Uterus (tissue), 2 donors: ENCODE measurements around the gene SND1.

Experiments used
- POLR2A ChIP-seq, 2 donors: fragments of 450-650 bp; IDR thresholded peaks; one replicate each; pipeline ENCODE4 v1.6.1; 2016; ENCODE audit warnings: antibody characterized with exemption in 2 of 2, mild to moderate bottlenecking in 1 of 2, moderate library complexity in 1 of 2
- TF ChIP-seq, protein P1 (sequence below), 4 experiments: fragments of 200-600 bp in 2 of 4; fragments of 450-650 bp in 2 of 4; sonication (generic) in 2 of 4; IDR thresholded peaks; one replicate each; pipeline ENCODE4 v1.5.1; 2016 to 2019; ENCODE audit warnings: antibody characterized with exemption in 4 of 4, mild to moderate bottlenecking in 2 of 4, moderate library complexity in 1 of 4

DNA sequence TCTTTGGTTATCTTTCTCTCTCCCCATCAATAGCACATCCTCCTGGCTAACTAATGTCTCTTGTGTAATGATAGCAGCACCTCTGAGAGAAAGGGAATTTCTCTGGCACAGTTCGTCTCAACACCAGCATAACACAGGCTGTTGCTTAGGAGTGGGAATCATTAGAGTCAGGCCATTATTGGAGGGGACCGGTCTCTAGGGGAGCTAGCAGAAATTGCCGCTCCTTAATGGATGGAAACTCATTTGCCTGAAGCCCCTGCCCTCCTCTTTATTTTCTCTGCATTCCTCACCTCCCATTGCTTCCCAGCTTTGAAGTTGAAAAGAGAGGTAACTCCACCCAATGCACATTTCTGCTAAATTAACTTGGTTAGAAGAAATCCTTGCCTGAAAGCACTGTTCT lies 367.3 kb downstream of the SND1 start:
- TF ChIP-seq, protein P1, sequence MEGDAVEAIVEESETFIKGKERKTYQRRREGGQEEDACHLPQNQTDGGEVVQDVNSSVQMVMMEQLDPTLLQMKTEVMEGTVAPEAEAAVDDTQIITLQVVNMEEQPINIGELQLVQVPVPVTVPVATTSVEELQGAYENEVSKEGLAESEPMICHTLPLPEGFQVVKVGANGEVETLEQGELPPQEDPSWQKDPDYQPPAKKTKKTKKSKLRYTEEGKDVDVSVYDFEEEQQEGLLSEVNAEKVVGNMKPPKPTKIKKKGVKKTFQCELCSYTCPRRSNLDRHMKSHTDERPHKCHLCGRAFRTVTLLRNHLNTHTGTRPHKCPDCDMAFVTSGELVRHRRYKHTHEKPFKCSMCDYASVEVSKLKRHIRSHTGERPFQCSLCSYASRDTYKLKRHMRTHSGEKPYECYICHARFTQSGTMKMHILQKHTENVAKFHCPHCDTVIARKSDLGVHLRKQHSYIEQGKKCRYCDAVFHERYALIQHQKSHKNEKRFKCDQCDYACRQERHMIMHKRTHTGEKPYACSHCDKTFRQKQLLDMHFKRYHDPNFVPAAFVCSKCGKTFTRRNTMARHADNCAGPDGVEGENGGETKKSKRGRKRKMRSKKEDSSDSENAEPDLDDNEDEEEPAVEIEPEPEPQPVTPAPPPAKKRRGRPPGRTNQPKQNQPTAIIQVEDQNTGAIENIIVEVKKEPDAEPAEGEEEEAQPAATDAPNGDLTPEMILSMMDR (IDR thresholded peaks at IDR 0.05) = no peak
- TF ChIP-seq POLR2A (IDR thresholded peaks at IDR 0.05) = no peak
